CD14-positive monocyte (primary cell): ENCODE results near the gene SEPHS1. TPM values are rescaled to one million over a fixed set of nuclear protein-coding genes. Genes with fewer than 3 reads are reported as not detected.

ENCODE experiments used
- DNase-seq, 3 donors: peaks; one replicate each; pipeline ENCODE4 v3.0.0-alpha.2; 2011 to 2022
- H2AFZ ChIP-seq: 2 replicates; pipeline ENCODE4 v1.6.0; 2012; ENCODE audit warnings: mild to moderate bottlenecking, low read depth, low read length, inconsistent platforms; ENCODE audit not compliant: insufficient read depth, poor library complexity, severe bottlenecking
- H3K27ac ChIP-seq, 2 donors: 1 replicate in 1 of 2; 2 replicates in 1 of 2; pipeline ENCODE4 v1.5.1; 2012 to 2013; ENCODE audit warnings: low read length in 2 of 2, control low read depth in 1 of 2, inconsistent platforms in 1 of 2, low read depth in 1 of 2, mild to moderate bottlenecking in 1 of 2
- H3K27me3 ChIP-seq, 2 donors: one replicate each; pipeline versions ENCODE4 v1.6.0 to v1.6.1; 2011 to 2013; ENCODE audit warnings: low read length in 2 of 2; ENCODE audit not compliant: control insufficient read depth in 2 of 2, insufficient read depth in 2 of 2
- H3K36me3 ChIP-seq, 2 donors: replicated peaks in 1 of 2; 1 replicate in 1 of 2; 2 replicates in 1 of 2; pipeline versions ENCODE4 v1.5.1 to v1.6.1; 2012 to 2013; ENCODE audit warnings: low read length in 2 of 2, control low read depth in 1 of 2, inconsistent platforms in 1 of 2, mild to moderate bottlenecking in 1 of 2; ENCODE audit not compliant: insufficient read depth in 2 of 2, control insufficient read depth in 1 of 2
- H3K4me1 ChIP-seq, 2 donors: 1 replicate in 1 of 2; 2 replicates in 1 of 2; pipeline versions ENCODE4 v1.5.1 to v1.6.1; 2012 to 2013; ENCODE audit warnings: low read length in 2 of 2, control low read depth in 1 of 2, inconsistent platforms in 1 of 2, mild to moderate bottlenecking in 1 of 2, moderate library complexity in 1 of 2; ENCODE audit not compliant: insufficient read depth in 2 of 2, control insufficient read depth in 1 of 2
- H3K4me2 ChIP-seq: replicated peaks from 2 replicates; pipeline ENCODE3; 2012; ENCODE audit warnings: low read length, moderate library complexity, mild to moderate bottlenecking; ENCODE audit not compliant: poor library complexity, severe bottlenecking; ENCODE audit errors: extremely low read depth
- H3K4me3 ChIP-seq, 3 experiments: fragments of 200-600 bp in 1 of 3; sonication (generic) in 1 of 3; replicated peaks in 1 of 3; 1 replicate in 2 of 3; 2 replicates in 1 of 3; pipeline ENCODE4 v1.5.1; 2011 to 2013; ENCODE audit warnings: low read length in 3 of 3, mild to moderate bottlenecking in 3 of 3, control low read depth in 2 of 3, low read depth in 2 of 3, inconsistent platforms in 1 of 3, moderate library complexity in 1 of 3
- H3K79me2 ChIP-seq: 2 replicates; pipeline ENCODE4 v1.6.0; 2012; ENCODE audit warnings: mild to moderate bottlenecking, control low read depth, inconsistent platforms, low read length, moderate library complexity; ENCODE audit not compliant: insufficient read depth
- H3K9ac ChIP-seq: 2 replicates; pipeline ENCODE4 v1.6.0; 2017; ENCODE audit warnings: low read length, mild to moderate bottlenecking; ENCODE audit not compliant: insufficient read depth, poor library complexity, severe bottlenecking
- H3K9me3 ChIP-seq, 2 donors: replicated peaks in 1 of 2; 1 replicate in 1 of 2; 2 replicates in 1 of 2; pipeline versions ENCODE4 v1.5.1 to v1.6.1; 2012 to 2013; ENCODE audit warnings: low read length in 2 of 2, control low read depth in 1 of 2; ENCODE audit not compliant: control insufficient read depth in 1 of 2, insufficient read depth in 1 of 2
- H4K20me1 ChIP-seq: 2 replicates; pipeline ENCODE4 v1.6.0; 2012; ENCODE audit warnings: mild to moderate bottlenecking, low read length, control low read depth, moderate library complexity; ENCODE audit not compliant: insufficient read depth
- H3K27ac Mint-ChIP-seq, 7 donors: one replicate each; pipeline ENCODE4 v1.8.0; 2020; ENCODE audit warnings: mild to moderate bottlenecking in 7 of 7, mixed read lengths in 7 of 7, moderate library complexity in 6 of 7, inconsistent platforms in 2 of 7
- H3K27me3 Mint-ChIP-seq, 3 donors: one replicate each; pipeline ENCODE4 v1.8.0; 2021 to 2022; ENCODE audit warnings: low read depth in 3 of 3, mild to moderate bottlenecking in 3 of 3, mixed read lengths in 3 of 3, moderate library complexity in 3 of 3, inconsistent platforms in 1 of 3
- H3K36me3 Mint-ChIP-seq, 2 donors: one replicate each; pipeline ENCODE4 v1.8.0; 2020; ENCODE audit warnings: mixed read lengths in 2 of 2, inconsistent platforms in 1 of 2, mild to moderate bottlenecking in 1 of 2
- H3K4me1 Mint-ChIP-seq: one replicate; pipeline ENCODE4 v1.8.0; 2020; ENCODE audit warnings: mild to moderate bottlenecking, mixed read lengths
- H3K4me3 Mint-ChIP-seq, 2 donors: one replicate each; pipeline ENCODE4 v1.8.0; 2020; ENCODE audit warnings: mild to moderate bottlenecking in 2 of 2, mixed read lengths in 2 of 2, moderate library complexity in 1 of 2
- H3K9me3 Mint-ChIP-seq, 7 donors: one replicate each; pipeline ENCODE4 v1.8.0; 2020 to 2022; ENCODE audit warnings: mixed read lengths in 7 of 7, mild to moderate bottlenecking in 6 of 7, moderate library complexity in 6 of 7, inconsistent platforms in 2 of 7
- CTCF ChIP-seq: fragments of 200-600 bp; IDR thresholded peaks from one replicate; pipeline ENCODE4 v1.8.0; 2022; ENCODE audit warnings: antibody characterized with exemption, mild to moderate bottlenecking
- WGBS: methylation state at CpG from one replicate; pipeline ENCODE4 v1.1.5; 2013; ENCODE audit warnings: missing lambda C conversion rate; ENCODE audit not compliant: insufficient coverage; 5-methylcytosine and 5-hydroxymethylcytosine counted together
- intact Hi-C, 2 donors: fragments of 100-400 bp; cut with micrococcal nuclease; formaldehyde crosslinking; loops; one replicate each; pipeline versions ENCODE4 v1.15.0 to v1.15.1; 2023
- polyA plus RNA-seq, 3 donors: library from polyadenylated mRNA; depleted of rRNA in 1 of 3; unstranded in 2 of 3; stranded (reverse) in 1 of 3; fragments of 300-500 nt in 2 of 3; fragments of >200 nt in 1 of 3; fragmentation: Illumina TruSeq in 2 of 3; gene quantifications; 1 replicate in 2 of 3; 2 replicates in 1 of 3; pipeline ENCODE4 v1.2.3, GENCODE V29; 2012 to 2021

SEPHS1 gene
- polyA plus RNA-seq, 3 donors, result 11.9 to 16.3 (median 15.1) TPM

DNA sequence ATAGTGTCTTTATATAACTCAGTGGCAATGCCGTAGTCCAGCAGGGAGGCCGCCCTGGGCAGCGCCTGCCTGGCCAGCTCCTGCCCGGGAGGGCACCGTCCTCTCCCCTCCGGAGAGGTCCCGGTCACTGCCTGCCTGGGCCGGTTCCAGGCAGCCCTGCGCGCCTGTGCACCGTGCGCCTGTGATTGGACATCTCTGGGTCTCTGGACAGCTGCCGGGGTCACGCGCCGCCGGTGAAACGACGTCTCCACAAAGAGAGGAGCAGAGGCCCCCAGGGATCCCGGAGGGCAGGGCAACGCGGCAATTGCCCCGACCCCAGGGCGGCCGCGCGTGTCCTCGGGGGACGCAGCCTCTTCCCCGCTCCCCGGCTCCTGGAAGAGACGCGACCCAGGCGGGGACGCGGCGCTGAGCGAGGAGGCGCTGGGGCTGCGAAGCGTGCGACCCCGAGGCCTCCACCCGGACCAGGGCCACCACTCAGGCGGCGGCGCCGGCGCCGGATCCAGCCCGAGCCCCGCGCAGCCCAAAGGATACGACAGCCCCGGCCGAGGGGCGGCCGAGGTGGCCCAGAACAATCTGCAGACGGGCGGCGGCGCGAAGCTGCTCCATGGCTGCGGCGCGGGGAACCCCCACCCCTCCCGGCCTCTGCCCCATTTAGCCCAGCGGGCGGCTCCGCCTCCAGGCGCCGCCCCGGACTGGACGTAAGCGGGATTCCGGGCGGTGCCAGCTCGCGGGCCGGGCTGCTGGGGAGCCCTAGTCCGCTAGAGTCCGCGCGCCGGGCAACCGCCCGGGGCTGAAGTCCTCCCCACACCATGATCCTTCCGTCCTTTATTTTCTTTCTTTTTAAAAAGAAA lies 48.4 kb downstream of the SEPHS1 start, which contains the start of gene PHYH:
Gene PHYH, minus strand, starts transcription at position 628 of the 851 bp plus-strand sequence. Its CDS starts 22 bp downstream, at position 606.
- Histone ChIP-seq H3K27me3 (no peaks in the 10 kb centered on the region), H3K36me3 (no peaks in the 10 kb centered on the region), H4K20me1 (no peaks in the 10 kb centered on the region), H3K79me2 (no peaks in the 10 kb centered on the region), H3K4me3 (peak within 1 kb of the TSS; percentile 49 to 77 (median 62)), H3K4me2 (peak within 1 kb of the TSS; percentile 83), H2AFZ (peak within 1 kb of the TSS; percentile 89), H3K9me3 (no peaks in the 10 kb centered on the region), H3K9ac (peak within 1 kb of the TSS; percentile 75), H3K27ac (peak within 1 kb of the TSS; percentile 71 to 81), H3K4me1 (peaks cover 22 to 33% of the 10 kb centered on the region in 2 donors)
- Mint-ChIP-seq H3K27ac (peak within 1 kb of the TSS; percentile 73 to 92 (median 81)), H3K9me3 (peaks cover 0 to 3% (median 0%) of the 10 kb centered on the region in 7 donors), H3K4me3 (peak within 1 kb of the TSS; percentile 89 to 96), H3K27me3 (peaks cover 0 to 5% (median 4%) of the 10 kb centered on the region in 3 donors), H3K4me1 (peaks cover 25% of the 10 kb centered on the region), H3K36me3 (peaks cover 0 to 7% of the 10 kb centered on the region in 2 donors)
- intact Hi-C loops, result loop anchor here (5.0 kb wide), 2 partner anchors 48 to 137 kb away; partner anchors contain the start of genes MCM10 (in 1 of the 2) and SEPHS1 (in 1 of the 2)
- DNase-seq, result peak; percentile 75 to 79 (median 78)
- under 1% methylated on average over 77 of the region's 88 CpGs for WGBS
- no peak for TF ChIP-seq CTCF

DNA sequence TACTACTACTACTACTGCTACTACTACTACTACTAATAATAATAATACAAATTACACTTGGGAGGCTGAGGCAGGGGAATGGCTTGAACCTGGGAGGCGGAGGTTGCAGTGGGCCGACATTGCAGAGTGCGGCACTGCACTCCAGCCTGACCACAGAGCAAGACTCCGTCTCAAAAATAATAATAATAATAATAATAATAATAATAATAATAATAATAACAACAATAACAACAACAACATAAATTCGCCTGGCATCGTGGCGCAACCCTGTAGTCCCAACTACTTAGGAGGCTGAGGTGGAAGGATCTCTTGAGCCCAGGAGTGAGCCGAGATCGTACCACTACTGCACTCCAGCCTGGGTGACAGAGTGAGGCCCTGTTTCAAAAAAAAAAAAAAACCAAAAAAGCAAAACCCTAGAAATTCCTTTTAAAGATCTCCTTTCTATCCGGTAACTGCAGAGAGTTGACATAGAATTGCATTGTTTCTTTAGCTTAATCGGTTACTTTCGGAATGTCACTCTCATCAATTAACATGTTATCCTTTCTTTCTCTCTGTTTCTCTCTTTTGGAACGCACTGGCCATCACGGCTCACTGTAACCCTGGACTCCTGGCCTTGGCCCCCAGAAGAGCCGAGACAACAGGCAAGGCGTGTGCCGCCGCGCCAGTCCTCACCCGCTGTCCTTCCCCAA lies 49.2 kb downstream of the SEPHS1 start:
- Histone ChIP-seq H3K9ac (peak overlapping the region; percentile 75), H3K36me3 (no peaks in the 10 kb centered on the region), H3K4me2 (peak overlapping the region; percentile 83), H3K79me2 (no peaks in the 10 kb centered on the region), H3K9me3 (no peaks in the 10 kb centered on the region), H4K20me1 (no peaks in the 10 kb centered on the region), H3K4me1 (peaks cover 22 to 33% of the 10 kb centered on the region in 2 donors), H2AFZ (peak overlapping the region; percentile 89), H3K4me3 (peak overlapping the region; percentile 49 to 77 (median 62)), H3K27me3 (no peaks in the 10 kb centered on the region), H3K27ac (peak overlapping the region; percentile 71 to 81)
- Mint-ChIP-seq H3K4me3 (peak overlapping the region; percentile 89 to 96), H3K9me3 (peaks cover 0 to 3% (median 0%) of the 10 kb centered on the region in 7 donors), H3K27me3 (peaks cover 0 to 5% (median 2%) of the 10 kb centered on the region in 3 donors), H3K27ac (peak overlapping the region; percentile 43 to 91 (median 65)), H3K36me3 (peaks cover 5 to 7% of the 10 kb centered on the region in 2 donors), H3K4me1 (peaks cover 25% of the 10 kb centered on the region)
- no peak for DNase-seq
- intact Hi-C loops, result no loop called here
- WGBS, result 5% methylated on average over 8 of the region's 20 CpGs
- no peak for TF ChIP-seq CTCF
